Stimulated activated naive CD8-positive, alpha-beta T cell treated with anti-CD3 and anti-CD28 coated beads, Interleukin-15, Interleukin-2, amounts not matched to agents 100 U/mL and 50 U/mL, for 24 hours (primary cell): ENCODE data around the gene RBMS1.
"Not testable (repeated sequence)": the region's sequence is repeated elsewhere in the genome, so short reads cannot be mapped to it uniquely, and the experiment has no call there.

ENCODE experiments used
- ATAC-seq: fragments of 150-1000 bp; cut with Tn5 transposase; one replicate; pipeline ENCODE4 v1.10.0; 2021
- DNase-seq: peaks from one replicate; pipeline ENCODE4 v3.0.0; 2021

Gene RBMS1

GRCh38 chr2:160380000-160380570, 113.5 kb downstream of the RBMS1 start:
- no peak for DNase-seq
- no peak for ATAC-seq

DNA sequence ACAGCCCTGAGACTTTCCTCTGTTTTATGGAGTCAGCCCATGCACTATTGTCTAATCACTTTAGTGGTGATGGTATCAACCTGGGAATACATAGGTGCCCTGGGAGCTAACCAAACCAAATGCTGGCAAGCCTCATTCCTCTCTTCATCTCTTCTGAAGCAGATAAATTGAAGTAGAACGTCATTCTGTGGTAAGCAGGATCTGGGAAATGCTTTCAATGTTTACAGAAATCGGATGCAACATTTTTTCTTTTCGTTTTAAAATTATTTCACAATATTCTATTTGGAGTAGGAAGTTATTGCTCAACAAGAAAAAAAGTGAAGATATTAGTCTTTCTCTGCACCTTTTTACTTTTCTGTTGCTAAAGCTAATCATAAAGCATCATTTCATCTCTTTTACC, 114.2 kb downstream of the RBMS1 start:
- ATAC-seq (no peak), DNase-seq (no peak)

DNA sequence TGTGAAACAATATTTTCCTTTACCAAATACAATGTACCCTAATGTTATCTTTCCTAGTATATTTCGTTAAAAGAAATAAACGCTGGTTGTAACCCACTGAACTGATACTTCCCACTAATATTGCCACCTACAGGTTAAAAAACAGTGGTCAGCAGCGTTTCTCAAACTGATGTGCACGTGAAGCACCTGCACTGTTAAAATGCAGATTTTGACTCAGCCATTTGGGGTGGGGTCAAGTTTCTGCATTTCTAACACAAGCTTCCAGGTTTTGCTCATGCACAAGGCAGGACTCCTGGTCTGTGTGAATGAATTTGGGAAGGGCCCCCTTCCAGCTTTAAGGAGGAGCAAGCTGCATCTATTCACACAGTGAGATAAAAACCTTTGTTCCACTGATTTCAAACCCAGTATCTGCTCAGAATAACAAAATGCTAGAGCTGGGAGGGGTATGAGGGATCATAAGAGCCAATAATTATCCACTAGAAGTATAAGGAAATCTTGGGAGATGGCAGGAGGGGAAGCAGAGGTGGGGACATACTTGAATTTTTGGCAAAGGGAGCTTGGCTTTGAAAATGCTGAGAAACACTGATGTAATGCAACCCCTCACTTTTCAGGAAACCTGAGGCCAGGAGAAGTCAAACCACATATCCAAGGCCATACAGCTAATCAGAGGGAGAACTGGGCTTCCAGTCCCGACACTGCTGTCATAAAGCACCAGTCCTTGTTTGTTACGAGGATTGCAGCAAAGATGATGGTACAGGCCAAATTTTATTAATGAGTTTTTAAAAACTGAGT, 116.2 kb downstream of the RBMS1 start:
- no peak for DNase-seq
- no peak for ATAC-seq

DNA sequence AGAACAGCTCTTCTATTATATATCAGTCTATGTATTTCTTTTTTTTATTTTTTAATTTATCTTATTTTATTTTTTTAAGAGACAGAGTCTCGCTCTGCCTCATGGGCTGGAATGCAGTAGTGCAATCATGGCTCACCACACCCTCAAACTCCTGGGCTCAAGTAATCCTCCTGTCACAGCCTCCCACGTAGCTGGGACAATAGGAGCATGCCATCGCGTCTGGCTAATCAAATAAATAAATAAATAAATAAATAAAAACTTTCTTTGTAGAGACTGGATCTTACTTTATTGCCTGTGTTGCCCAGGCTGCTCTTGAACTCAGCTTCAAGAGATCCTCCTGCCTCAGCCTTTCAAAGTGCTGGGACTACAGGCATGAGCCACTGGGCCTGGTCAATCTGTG, 117.0 kb downstream of the RBMS1 start:
- DNase-seq (no peak), ATAC-seq (no peak)

DNA sequence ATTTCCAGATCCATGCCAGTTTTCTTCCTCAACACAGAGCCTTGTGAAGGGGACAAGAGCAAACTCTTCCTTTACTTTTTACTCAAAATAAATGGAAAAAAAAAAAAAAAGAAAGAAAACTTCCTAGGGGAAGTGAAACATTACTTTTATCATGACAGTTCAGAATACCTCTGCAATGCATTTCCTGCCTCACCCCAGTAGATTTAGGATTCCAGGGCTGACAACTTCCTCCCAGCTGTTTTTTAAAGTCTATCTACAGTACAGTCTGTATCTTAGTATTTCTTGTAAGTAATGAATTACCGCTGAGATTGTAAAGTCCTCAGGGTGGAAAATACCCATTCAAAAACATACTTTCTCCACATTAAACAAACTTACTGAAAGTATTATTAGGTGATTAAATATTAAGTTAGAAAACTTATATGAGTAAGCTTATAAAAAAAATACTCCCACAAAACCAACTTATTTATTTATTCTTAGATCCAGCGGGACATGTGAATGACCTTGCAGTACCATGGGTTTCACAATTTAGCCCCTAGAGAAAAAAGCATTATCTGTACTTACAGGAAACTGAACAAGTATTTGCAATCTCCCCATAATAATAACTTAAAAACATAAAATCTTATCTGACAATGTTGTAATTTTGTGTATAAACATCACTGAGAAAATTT, 117.7 kb downstream of the RBMS1 start:
- ATAC-seq (no peak), DNase-seq (no peak)

DNA sequence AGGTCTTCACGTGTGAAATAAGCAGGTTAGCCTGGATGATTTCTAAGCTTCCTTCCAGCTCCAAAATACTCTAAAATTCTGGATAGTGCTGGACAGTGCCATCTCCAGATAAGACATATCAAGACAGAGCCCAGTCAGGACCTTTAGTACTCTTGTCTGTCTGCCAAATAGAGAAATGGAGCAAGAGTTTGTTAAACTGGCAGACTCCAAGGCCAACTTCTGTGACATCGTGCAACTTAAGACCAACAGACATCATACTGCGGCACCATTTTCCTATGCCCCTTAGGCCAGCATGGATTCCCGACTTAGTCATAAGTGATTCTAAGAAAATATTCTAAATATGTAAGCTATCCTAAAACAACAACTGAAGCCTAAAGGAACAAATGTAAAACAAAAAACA, 118.6 kb downstream of the RBMS1 start:
- ATAC-seq (no peak), DNase-seq (no peak)

DNA sequence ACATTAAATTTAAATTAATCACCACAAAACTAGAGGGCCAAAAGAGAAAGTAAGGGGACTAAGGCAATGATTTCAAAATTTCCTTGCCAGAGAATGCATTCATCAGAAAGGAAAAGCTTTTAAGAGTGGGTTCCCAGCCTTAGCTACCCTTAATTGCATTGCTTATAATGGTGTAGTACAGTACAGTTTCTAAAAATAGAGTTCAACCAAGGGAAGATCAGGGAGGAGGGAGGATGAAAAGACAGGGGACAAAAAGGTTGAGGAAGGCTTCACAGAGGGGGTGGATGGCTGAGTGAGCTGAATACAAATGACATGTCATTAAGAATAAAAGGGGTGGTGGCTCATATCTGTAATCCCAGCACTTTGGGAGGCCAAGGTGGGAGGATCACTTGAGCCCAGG, 119.9 kb downstream of the RBMS1 start:
- DNase-seq (no peak), ATAC-seq (no peak)

GRCh38 chr2:160373263-160373662, 120.3 kb downstream of the RBMS1 start:
- DNase-seq, result no peak
- no peak for ATAC-seq

- DNase-seq (no peak), ATAC-seq (no peak)
Measured at GRCh38 chr2:160372585-160372984, 121.0 kb downstream of the RBMS1 start.

DNA sequence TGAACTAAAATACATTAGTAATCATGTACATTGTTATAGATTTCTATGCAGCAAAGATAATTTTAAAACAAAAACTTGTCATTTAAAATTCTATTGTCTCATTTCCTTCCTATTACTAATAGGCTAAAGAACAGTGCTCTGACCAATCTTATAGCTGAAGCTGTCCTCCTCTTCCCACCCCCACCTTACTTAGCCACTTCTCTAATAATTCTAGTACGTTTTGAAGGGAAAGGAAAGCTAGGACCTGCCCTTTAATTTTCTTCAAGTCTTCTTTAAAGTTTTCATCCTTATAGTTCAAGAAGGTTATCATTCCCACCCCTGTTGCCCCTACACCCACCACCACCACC, 121.6 kb downstream of the RBMS1 start:
- no peak for DNase-seq

DNA sequence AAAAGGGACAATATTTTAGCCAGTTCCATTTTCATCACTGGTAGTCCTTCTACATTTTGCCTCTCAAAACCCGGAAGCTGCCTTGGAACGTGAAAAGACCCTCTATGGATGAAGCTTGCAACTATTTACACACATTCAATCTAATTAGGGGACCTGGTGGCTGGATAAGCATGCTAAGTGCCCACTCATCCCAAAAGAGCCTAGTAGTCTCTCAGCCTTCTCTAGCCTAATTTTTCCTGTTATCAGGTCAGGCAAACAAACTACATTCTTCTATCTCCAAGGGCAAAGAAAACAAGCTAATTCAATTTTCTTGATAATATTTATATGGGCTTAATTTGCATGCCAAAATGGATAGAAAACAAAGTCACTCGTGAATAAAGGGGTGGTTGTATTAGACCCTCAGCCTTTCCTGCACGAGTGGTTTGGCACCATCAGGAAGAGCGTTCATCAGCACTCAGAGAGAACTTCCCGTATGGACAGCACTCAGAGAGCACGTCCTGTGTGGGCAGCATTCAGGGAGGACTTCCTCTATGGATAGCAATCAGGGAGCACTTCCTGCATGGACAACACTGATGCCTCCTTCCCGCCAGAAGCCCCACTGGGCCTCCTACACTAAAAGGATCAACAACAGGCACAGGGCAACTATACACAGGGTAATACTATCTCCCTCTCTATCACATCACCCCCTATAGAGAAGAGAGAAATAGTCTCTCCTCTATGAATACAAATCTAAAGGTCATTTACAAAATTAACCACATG, 122.2 kb downstream of the RBMS1 start:
- DNase-seq (no peak), ATAC-seq (no peak)

More for the DNA sequence above, 121.6 kb downstream of the RBMS1 start:
- no peak for ATAC-seq

DNA sequence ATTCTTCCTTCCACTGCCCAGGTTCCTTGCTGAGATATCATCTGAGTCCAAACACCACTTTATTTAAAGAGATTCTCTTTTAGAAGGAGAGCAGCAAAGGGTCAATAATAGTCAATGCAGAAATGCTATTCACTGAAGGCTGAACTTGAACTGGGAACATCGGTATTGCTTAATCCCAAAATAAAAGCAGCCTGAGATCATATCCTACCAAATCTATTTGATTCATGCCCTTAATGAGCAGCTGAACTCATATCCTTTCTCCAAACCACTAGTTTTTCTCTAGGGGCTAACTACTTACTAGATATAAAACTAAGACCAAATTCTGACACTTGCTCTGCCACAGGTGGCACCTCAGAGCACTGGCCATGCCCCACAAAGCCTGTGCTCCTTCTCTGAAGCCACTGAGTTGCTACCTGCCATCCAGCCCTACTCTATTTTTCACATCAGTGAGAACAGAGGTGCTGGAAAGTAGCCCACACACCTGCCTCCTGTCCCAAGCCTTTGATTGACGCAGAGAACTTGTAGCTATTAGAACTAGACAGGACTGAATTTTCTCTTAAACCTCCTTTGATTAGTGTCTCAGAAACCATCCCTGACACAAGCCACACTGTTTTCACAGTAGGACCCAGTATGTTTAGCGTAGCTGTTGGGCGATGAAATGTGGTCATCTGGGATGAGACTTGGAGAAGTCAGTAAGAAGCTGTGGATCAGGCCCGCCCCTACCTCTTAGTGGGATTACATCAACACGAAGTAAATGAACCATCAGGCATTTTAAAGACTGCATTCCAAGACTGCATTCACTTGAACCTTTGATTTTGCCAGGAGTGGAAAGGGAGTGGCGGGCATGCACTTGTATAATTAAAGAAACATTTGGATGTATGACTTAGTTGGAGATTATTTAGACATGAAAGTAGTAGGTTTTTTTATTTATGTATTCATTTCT, 124.3 kb downstream of the RBMS1 start:
- ATAC-seq (no peak), DNase-seq (no peak)

DNA sequence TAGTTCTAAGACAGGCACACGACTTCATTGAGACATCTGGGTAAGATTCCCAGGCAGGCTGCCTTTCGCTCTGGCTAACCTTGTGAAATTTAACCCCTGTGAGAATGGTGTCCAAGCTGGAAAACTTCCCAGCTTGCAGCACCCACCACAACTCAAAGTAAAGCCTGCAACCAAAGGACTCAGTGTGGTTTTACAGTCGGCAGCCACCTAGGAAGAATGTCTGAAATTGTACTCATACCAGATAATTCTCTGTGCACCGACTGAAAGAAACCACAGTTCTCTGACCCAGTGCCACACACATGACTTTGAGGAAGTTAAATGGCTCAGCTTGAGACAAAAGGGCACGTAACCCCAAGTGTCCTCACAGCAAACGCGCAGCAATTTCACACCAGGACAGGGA, 125.7 kb downstream of the RBMS1 start:
- ATAC-seq, result peak; percentile 90
- DNase-seq, result peak; percentile 26

GRCh38 chr2:160367139-160367538, 126.5 kb downstream of the RBMS1 start:
- not testable (repeated sequence) for DNase-seq, ATAC-seq

DNA sequence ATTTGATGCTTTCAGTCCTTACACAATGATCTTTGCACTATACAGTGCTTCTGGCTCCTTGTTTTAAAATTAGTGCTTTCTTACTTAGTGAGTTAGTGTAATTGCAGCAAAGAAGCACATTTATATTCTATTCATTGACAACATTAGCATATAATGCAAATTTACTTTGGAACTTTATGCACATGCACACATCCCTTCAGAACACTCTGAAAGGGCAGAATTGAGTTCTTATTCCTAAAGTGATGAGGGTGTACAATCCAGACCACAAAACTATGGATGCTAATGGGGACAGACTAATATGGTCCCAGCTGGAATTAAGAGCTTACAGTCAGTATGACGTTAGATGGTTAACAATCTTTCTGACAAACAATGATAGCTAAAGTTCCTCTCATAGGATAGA, 127.1 kb downstream of the RBMS1 start:
- ATAC-seq, result no peak
- no peak for DNase-seq

DNA sequence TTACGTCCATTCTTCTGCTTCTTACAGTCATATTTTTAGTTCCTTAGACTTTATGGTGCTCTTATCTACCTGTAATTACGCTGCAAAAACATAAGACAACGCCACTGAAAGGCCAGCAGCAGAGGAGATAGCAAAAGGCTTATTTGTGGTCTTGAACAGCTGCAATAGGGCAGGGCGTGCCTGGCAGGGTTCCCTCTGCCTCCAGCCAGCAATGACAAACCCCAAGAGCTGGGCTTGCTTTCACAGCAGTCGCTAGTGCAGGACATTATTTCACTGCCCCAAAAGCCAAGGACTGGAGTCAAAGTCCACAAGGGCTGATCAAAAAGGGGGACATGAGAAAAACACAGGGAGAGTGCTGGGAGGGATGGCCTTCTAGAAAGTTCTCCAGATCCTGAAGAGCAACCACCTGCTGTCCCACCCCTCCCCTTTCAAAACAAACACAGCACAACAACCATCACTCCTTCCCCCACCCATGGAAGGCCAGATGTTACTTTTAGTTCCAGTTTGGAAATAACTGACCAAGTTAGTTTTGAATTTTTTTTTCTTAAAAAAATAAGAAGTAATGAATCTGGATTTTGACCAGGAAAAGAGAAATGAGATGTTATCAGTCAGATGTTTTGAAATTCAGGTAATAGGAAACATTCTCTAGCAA, 127.8 kb downstream of the RBMS1 start:
- ATAC-seq (no peak), DNase-seq (no peak)

DNA sequence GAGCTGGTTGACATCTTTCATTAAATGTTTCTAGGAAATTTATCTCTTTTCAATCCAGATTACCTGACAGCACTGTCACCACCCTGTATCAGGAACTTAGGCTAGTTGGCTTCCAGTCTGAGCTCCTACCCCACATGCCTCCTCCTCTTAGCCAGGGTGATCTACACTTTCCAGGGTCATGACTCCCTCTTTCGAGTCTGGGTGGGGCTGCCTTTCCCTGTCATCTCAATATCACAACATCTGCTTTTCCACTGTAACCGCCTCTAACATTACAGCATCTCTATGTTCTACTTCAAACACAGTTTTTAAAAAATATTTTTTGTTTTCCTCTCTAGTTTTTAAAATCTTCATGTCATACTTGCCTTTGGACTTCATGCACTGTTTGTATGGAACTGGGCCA, 129.2 kb downstream of the RBMS1 start:
- no peak for DNase-seq
- ATAC-seq, result no peak

DNA sequence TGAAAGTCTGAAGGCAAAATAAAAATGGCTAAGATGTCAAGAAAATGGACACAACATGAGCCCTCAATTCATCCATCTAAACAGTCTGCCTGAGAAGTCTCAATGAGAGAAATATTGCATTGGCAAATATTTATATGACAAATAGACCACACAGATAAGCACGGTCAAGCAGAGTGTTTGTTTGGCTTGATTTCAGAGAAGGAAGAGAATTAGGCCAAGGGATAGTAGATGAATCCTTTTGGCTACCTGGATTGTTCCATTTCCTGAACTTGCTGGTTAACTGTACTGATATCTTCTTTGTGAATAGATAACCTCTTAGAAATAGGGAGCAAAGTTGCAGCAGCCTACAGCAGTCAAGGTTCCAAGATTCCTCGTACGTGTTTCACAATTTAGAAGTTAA, 129.6 kb downstream of the RBMS1 start:
- ATAC-seq (no peak), DNase-seq (no peak)

DNA sequence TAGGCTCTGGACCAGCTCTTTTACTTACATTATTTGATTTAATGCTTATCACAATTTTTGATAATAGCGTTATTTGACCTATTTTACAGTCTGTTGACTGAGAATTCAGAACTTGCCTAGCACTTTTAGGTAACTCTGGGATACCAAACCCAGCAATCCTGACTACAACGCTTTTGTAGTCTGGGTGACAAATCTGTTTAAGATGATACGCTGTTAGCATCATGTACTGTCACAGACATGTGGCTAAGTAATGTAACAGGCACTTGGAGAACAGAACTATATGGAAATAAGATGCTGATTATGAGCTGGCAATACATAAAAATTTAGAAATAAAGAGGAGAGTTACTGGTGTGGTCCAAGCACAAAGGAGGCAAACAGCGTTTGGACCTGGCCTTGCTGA, 130.6 kb downstream of the RBMS1 start:
- no peak for ATAC-seq
- no peak for DNase-seq

GRCh38 chr2:160362541-160362940, 131.1 kb downstream of the RBMS1 start:
- DNase-seq (no peak), ATAC-seq (no peak)

GRCh38 chr2:160362018-160362417, 131.6 kb downstream of the RBMS1 start:
- ATAC-seq (no peak), DNase-seq (no peak)
